CD14-positive monocyte (primary cell): ENCODE measurements around the gene EMILIN2. TPM values are rescaled to one million over a fixed set of nuclear protein-coding genes. Genes with fewer than 3 reads are reported as not detected.

ENCODE experiments used
- DNase-seq, 3 donors: peaks; one replicate each; pipeline ENCODE4 v3.0.0-alpha.2; 2011 to 2022
- H2AFZ ChIP-seq: 2 replicates; pipeline ENCODE4 v1.6.0; 2012; ENCODE audit warnings: mild to moderate bottlenecking, low read depth, low read length, inconsistent platforms; ENCODE audit not compliant: insufficient read depth, poor library complexity, severe bottlenecking
- H3K27ac ChIP-seq, 2 donors: 1 replicate in 1 of 2; 2 replicates in 1 of 2; pipeline ENCODE4 v1.5.1; 2012 to 2013; ENCODE audit warnings: low read length in 2 of 2, control low read depth in 1 of 2, inconsistent platforms in 1 of 2, low read depth in 1 of 2, mild to moderate bottlenecking in 1 of 2
- H3K27me3 ChIP-seq, 2 donors: one replicate each; pipeline versions ENCODE4 v1.6.0 to v1.6.1; 2011 to 2013; ENCODE audit warnings: low read length in 2 of 2; ENCODE audit not compliant: control insufficient read depth in 2 of 2, insufficient read depth in 2 of 2
- H3K36me3 ChIP-seq, 2 donors: replicated peaks in 1 of 2; 1 replicate in 1 of 2; 2 replicates in 1 of 2; pipeline versions ENCODE4 v1.5.1 to v1.6.1; 2012 to 2013; ENCODE audit warnings: low read length in 2 of 2, control low read depth in 1 of 2, inconsistent platforms in 1 of 2, mild to moderate bottlenecking in 1 of 2; ENCODE audit not compliant: insufficient read depth in 2 of 2, control insufficient read depth in 1 of 2
- H3K4me1 ChIP-seq, 2 donors: 1 replicate in 1 of 2; 2 replicates in 1 of 2; pipeline versions ENCODE4 v1.5.1 to v1.6.1; 2012 to 2013; ENCODE audit warnings: low read length in 2 of 2, control low read depth in 1 of 2, inconsistent platforms in 1 of 2, mild to moderate bottlenecking in 1 of 2, moderate library complexity in 1 of 2; ENCODE audit not compliant: insufficient read depth in 2 of 2, control insufficient read depth in 1 of 2
- H3K4me2 ChIP-seq: replicated peaks from 2 replicates; pipeline ENCODE3; 2012; ENCODE audit warnings: low read length, moderate library complexity, mild to moderate bottlenecking; ENCODE audit not compliant: poor library complexity, severe bottlenecking; ENCODE audit errors: extremely low read depth
- H3K4me3 ChIP-seq, 3 experiments: fragments of 200-600 bp in 1 of 3; sonication (generic) in 1 of 3; replicated peaks in 1 of 3; 1 replicate in 2 of 3; 2 replicates in 1 of 3; pipeline ENCODE4 v1.5.1; 2011 to 2013; ENCODE audit warnings: low read length in 3 of 3, mild to moderate bottlenecking in 3 of 3, control low read depth in 2 of 3, low read depth in 2 of 3, inconsistent platforms in 1 of 3, moderate library complexity in 1 of 3
- H3K79me2 ChIP-seq: 2 replicates; pipeline ENCODE4 v1.6.0; 2012; ENCODE audit warnings: mild to moderate bottlenecking, control low read depth, inconsistent platforms, low read length, moderate library complexity; ENCODE audit not compliant: insufficient read depth
- H3K9ac ChIP-seq: 2 replicates; pipeline ENCODE4 v1.6.0; 2017; ENCODE audit warnings: low read length, mild to moderate bottlenecking; ENCODE audit not compliant: insufficient read depth, poor library complexity, severe bottlenecking
- H3K9me3 ChIP-seq, 2 donors: replicated peaks in 1 of 2; 1 replicate in 1 of 2; 2 replicates in 1 of 2; pipeline versions ENCODE4 v1.5.1 to v1.6.1; 2012 to 2013; ENCODE audit warnings: low read length in 2 of 2, control low read depth in 1 of 2; ENCODE audit not compliant: control insufficient read depth in 1 of 2, insufficient read depth in 1 of 2
- H4K20me1 ChIP-seq: 2 replicates; pipeline ENCODE4 v1.6.0; 2012; ENCODE audit warnings: mild to moderate bottlenecking, low read length, control low read depth, moderate library complexity; ENCODE audit not compliant: insufficient read depth
- H3K27ac Mint-ChIP-seq, 7 donors: one replicate each; pipeline ENCODE4 v1.8.0; 2020; ENCODE audit warnings: mild to moderate bottlenecking in 7 of 7, mixed read lengths in 7 of 7, moderate library complexity in 6 of 7, inconsistent platforms in 2 of 7
- H3K27me3 Mint-ChIP-seq, 3 donors: one replicate each; pipeline ENCODE4 v1.8.0; 2021 to 2022; ENCODE audit warnings: low read depth in 3 of 3, mild to moderate bottlenecking in 3 of 3, mixed read lengths in 3 of 3, moderate library complexity in 3 of 3, inconsistent platforms in 1 of 3
- H3K36me3 Mint-ChIP-seq, 2 donors: one replicate each; pipeline ENCODE4 v1.8.0; 2020; ENCODE audit warnings: mixed read lengths in 2 of 2, inconsistent platforms in 1 of 2, mild to moderate bottlenecking in 1 of 2
- H3K4me1 Mint-ChIP-seq: one replicate; pipeline ENCODE4 v1.8.0; 2020; ENCODE audit warnings: mild to moderate bottlenecking, mixed read lengths
- H3K4me3 Mint-ChIP-seq, 2 donors: one replicate each; pipeline ENCODE4 v1.8.0; 2020; ENCODE audit warnings: mild to moderate bottlenecking in 2 of 2, mixed read lengths in 2 of 2, moderate library complexity in 1 of 2
- H3K9me3 Mint-ChIP-seq, 7 donors: one replicate each; pipeline ENCODE4 v1.8.0; 2020 to 2022; ENCODE audit warnings: mixed read lengths in 7 of 7, mild to moderate bottlenecking in 6 of 7, moderate library complexity in 6 of 7, inconsistent platforms in 2 of 7
- WGBS: methylation state at CpG from one replicate; pipeline ENCODE4 v1.1.5; 2013; ENCODE audit warnings: missing lambda C conversion rate; ENCODE audit not compliant: insufficient coverage; 5-methylcytosine and 5-hydroxymethylcytosine counted together
- intact Hi-C, 2 donors: fragments of 100-400 bp; cut with micrococcal nuclease; formaldehyde crosslinking; loops; one replicate each; pipeline versions ENCODE4 v1.15.0 to v1.15.1; 2023
- polyA plus RNA-seq, 3 donors: library from polyadenylated mRNA; depleted of rRNA in 1 of 3; unstranded in 2 of 3; stranded (reverse) in 1 of 3; fragments of 300-500 nt in 2 of 3; fragments of >200 nt in 1 of 3; fragmentation: Illumina TruSeq in 2 of 3; gene quantifications; 1 replicate in 2 of 3; 2 replicates in 1 of 3; pipeline ENCODE4 v1.2.3, GENCODE V29; 2012 to 2021
- TF ChIP-seq, protein P1 (sequence below): fragments of 200-600 bp; IDR thresholded peaks from one replicate; pipeline ENCODE4 v1.8.0; 2022; ENCODE audit warnings: antibody characterized with exemption, mild to moderate bottlenecking

EMILIN2 gene
- polyA plus RNA-seq, 3 donors = 30.5 to 43.2 (median 33.8) TPM

DNA sequence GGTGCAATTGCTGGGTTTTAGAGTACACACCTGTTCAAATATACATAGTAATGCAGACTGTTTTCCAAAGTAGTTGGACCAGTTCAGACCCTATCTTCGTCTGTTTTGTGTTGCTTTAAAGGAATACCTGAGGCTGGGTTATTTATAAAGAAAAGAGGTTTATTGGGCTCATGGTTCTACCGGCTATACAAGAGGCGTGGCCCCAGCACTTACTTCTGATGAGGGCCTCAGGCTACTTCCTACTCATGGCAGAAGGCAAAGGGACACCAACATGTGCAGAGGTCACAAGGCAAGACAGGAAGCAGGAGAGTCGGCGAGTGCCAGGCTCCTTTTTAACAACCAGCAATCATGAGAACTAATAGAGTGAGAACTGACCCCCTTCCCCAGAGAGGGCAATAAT, 21.9 kb upstream of the EMILIN2 start:
- H3K27ac Mint-ChIP-seq = no peak overlapping the region
- intact Hi-C loops = no loop called here

GRCh38 chr18:2825613-2826175, 21.1 kb upstream of the EMILIN2 start:
- peaks cover 3% of the 10 kb centered on the region for H3K4me1 Mint-ChIP-seq
- Histone ChIP-seq H3K36me3 (no peaks in the 10 kb centered on the region), H4K20me1 (no peaks in the 10 kb centered on the region), H3K9me3 (no peaks in the 10 kb centered on the region), H3K9ac (no peak overlapping the region), H3K4me2 (no peak overlapping the region), H3K4me3 (no peak overlapping the region), H3K4me1 (no peaks in the 10 kb centered on the region), H3K79me2 (no peaks in the 10 kb centered on the region), H3K27me3 (no peaks in the 10 kb centered on the region), H2AFZ (no peak overlapping the region), H3K27ac (no peak overlapping the region)
- no CpG with 5 or more reads among the region's 3 CpGs for whole genome bisulfite sequencing
- intact Hi-C loops = no loop called here
- DNase-seq = no peak
- no peak overlapping the region for H3K4me3 Mint-ChIP-seq
- H3K27me3 Mint-ChIP-seq = peaks cover 1 to 3% (median 1%) of the 10 kb centered on the region in 3 donors
- no peaks in the 10 kb centered on the region for H3K36me3 Mint-ChIP-seq
- H3K27ac Mint-ChIP-seq = peak overlapping the region in 1 of 7 donors; percentile 58
- TF ChIP-seq, protein P1, sequence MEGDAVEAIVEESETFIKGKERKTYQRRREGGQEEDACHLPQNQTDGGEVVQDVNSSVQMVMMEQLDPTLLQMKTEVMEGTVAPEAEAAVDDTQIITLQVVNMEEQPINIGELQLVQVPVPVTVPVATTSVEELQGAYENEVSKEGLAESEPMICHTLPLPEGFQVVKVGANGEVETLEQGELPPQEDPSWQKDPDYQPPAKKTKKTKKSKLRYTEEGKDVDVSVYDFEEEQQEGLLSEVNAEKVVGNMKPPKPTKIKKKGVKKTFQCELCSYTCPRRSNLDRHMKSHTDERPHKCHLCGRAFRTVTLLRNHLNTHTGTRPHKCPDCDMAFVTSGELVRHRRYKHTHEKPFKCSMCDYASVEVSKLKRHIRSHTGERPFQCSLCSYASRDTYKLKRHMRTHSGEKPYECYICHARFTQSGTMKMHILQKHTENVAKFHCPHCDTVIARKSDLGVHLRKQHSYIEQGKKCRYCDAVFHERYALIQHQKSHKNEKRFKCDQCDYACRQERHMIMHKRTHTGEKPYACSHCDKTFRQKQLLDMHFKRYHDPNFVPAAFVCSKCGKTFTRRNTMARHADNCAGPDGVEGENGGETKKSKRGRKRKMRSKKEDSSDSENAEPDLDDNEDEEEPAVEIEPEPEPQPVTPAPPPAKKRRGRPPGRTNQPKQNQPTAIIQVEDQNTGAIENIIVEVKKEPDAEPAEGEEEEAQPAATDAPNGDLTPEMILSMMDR = no peak
- H3K9me3 Mint-ChIP-seq = peaks cover 0 to 8% (median 6%) of the 10 kb centered on the region in 7 donors

More for the DNA sequence above, 21.9 kb upstream of the EMILIN2 start:
- no peaks in the 10 kb centered on the region for H3K27me3 ChIP-seq
- H3K27ac ChIP-seq = no peak overlapping the region
- no peaks in the 10 kb centered on the region for H3K4me1 ChIP-seq
- no peak overlapping the region for H2AFZ ChIP-seq
- no peak for DNase-seq
- no peaks in the 10 kb centered on the region for H3K36me3 ChIP-seq
- no peak overlapping the region for H3K9ac ChIP-seq
- WGBS = 92% methylated on average over 2 of the region's 5 CpGs
- H3K79me2 ChIP-seq = no peaks in the 10 kb centered on the region
- Mint-ChIP-seq H3K4me3 (no peak overlapping the region), H3K9me3 (peaks cover 0 to 8% (median 6%) of the 10 kb centered on the region in 7 donors), H3K4me1 (peaks cover 3% of the 10 kb centered on the region), H3K27me3 (peaks cover 1 to 6% (median 1%) of the 10 kb centered on the region in 3 donors), H3K36me3 (no peaks in the 10 kb centered on the region)
- H3K4me3 ChIP-seq = no peak overlapping the region
- no peaks in the 10 kb centered on the region for H4K20me1 ChIP-seq
- no peaks in the 10 kb centered on the region for H3K9me3 ChIP-seq
- H3K4me2 ChIP-seq = no peak overlapping the region
- TF ChIP-seq, protein P1 = no peak
